Stimulated activated CD8-positive, alpha-beta memory T cell treated with anti-CD3 and anti-CD28 coated beads, Interleukin-12 subunit alpha, Interleukin-12 subunit beta, amount 100 ng/mL, for 1 hour (primary cell): Measurements from ENCODE around the gene COX4I1.

Source experiments
- DNase-seq: peaks from one replicate; pipeline ENCODE4 v3.0.0-alpha.2; 2020; ENCODE audit warnings: low read depth

The COX4I1 gene

DNA sequence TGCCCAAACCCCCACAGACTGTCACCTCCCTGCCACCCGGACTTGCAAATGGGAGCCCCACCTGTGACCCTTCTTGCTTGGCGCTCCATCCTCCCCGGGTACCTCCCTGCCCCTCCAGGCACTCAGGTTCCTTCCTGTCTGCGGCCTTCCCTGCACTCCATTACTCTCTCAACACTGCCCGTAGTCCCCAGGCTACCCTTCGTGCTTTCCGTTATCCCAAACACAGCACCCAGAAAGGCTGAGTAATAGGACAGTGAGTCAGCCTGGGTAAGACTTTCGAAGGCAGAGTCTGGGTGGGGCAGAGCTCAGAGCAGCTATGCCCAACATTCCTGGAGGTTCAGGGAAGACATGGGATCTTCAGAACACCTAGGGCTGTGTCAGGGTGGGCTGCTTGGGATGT, 32.0 kb upstream of the COX4I1 start:
- no peak for DNase-seq

DNA sequence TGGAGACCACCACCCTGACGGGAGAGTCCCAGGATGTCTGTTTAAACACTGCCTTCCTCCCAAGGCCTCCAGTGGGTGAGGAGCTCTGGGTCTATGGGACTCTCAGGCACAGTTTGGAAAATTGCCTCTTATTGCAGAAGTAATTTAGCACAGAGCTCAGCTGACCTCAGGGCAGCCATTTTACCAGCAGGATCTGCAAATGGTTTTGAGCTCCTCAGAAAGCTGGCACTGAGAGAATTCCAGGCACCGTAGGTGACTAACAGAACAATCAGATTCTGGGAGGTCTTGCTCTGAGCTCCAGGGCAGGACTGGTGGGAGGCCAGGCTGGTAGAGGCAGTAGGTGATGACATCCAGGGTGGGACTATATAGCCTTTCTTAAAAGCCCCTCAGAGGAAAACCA, 31.3 kb upstream of the COX4I1 start:
- DNase-seq: no peak

DNA sequence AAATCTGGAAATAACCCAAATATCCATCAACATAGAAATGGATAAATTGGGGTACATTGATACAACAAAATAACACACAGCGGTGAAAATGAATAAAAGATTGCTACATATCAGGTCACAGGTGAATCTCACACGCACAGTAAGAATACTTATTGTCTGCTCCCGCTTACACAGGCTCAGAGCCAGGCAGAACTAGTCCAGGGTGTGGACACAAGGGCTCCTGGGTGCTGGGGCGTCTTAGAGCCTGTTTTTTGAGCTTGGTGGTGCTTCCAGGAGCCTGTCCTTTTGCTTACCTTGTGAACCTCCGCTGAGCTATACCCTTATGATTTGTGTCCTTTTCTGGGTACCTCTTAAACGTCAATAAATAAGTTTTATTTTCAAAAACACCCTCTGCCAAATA, 28.8 kb upstream of the COX4I1 start:
- no peak for DNase-seq

DNA sequence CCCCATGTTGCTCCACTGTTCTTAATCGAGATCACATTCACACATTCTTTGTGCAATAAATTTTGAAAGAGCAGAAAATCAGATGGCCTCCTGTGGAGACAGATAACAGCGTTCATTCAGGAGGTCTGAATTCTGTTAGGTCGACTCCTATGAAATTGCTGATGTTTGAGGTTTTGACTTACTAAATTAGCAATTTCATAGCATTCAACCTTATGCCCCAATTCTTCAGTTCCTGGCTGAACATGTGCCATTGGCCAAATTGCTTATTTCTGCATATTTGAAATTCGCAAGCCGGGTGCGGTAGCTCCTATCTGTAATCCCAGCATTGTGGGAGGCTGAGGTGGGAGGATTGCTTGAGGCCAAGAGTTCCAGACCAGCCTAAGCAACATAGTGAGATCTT, 26.5 kb upstream of the COX4I1 start:
- DNase-seq: no peak

DNA sequence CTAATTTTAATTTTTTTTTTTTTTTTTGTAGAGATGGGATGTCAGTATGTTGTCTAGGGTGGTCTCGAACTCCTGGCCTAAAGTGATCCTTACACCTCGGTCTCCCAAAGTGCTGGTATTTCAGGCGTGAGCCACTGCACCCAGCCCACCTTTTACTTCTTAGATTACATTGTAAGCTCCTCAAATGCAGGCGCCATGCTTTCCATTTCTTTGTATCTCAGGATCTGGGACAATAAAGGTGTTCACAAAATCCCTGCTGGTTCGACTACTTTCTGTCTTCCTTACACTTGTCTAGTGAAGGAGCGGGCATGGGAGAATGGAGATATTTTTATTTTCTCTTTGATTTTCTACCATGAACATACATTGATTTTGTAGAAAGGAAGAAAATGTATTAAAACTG, 25.4 kb upstream of the COX4I1 start:
- DNase-seq: no peak

DNA sequence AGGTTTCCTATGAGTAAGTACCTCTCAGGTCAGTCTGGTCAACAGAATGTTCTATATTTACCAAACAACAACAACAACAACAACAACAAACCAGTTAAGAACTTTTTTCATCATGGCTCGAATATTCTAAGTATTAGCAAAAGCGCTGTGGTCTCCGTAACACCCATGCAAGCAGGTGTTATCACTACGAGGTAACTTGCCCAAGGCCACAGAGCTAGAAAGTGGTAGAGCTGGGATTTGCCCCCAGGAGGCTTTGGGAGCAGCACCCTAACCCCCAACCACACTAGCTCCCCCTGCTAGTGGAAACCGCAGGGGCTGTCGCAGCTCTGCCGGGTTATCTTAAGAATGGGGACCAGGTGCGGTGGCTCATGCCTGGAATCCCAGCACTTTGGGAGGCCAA, 24.7 kb upstream of the COX4I1 start:
- DNase-seq: no peak

DNA sequence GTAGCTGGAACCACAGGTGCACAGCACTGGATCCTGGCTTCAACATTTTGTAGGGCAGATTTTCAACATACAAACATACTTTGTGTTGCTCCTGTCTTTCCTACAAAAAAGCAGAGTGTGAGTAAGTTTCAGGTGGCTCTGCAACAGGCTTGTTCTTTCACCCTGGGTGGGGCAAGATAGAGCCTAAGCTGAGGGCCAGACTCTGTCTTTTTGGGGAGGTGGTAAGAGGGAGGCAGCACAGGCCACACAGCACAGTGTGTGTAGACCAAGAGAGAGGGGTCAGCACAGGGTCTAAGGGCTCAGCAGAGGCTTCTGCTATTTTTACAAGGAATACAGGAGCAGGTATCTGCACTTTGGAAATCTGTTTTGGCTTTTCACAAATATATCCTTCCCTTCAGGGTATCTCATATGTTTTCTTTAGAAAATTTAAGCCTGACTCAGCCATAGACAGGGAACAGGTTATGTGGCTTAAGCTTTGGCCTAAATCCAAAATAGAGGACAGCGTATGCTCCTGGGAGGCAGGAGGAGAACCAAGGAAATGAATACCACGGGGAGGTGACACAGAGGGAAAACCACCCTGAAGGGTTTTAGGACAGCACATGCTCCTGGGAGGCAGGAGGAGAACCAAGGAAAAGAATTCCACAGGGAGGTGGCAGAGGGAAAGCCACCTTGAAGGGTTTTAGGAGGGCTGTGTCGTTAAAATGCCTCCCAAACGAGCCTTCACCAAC, 21.7 kb upstream of the COX4I1 start:
- DNase-seq: no peak

DNA sequence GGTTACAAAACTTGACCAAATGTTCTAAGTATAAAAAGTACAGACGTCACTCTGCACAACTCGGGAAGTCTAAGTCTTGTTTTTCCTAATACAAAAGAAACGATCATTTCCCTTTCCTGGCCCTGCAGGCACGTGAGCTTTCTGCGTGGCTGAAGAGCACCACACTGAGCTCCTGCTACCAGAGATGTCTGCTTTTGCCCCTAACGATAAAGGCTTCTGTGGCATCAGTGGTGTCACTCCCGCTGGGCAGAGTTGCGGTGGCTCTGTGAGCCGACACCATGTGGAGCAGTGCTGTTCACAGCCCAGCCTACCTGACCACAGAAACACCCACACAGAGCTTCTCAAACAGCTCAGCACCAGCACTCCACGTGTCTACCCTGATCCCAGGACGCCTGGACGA, 20.6 kb upstream of the COX4I1 start:
- no peak for DNase-seq

DNA sequence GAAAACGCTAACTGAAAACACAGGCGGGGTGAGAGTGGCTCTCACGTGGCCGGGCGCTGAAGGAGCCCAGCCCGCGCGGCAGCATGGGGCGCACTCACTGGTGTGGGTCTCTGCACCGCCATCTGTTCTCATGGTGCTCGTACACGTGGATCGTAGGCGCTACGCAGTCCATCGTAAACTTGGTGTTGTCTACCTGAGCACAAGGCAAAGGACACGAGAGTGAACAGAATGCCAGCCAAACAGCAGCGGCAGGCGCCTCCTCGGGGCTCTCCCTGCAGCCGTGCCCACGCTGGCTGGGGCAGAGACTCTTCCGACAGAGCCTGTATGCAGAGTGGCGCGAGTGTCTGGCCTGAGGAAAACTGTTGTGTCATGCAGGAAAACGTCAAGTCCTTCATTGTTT, 19.2 kb upstream of the COX4I1 start:
- DNase-seq: no peak

DNA sequence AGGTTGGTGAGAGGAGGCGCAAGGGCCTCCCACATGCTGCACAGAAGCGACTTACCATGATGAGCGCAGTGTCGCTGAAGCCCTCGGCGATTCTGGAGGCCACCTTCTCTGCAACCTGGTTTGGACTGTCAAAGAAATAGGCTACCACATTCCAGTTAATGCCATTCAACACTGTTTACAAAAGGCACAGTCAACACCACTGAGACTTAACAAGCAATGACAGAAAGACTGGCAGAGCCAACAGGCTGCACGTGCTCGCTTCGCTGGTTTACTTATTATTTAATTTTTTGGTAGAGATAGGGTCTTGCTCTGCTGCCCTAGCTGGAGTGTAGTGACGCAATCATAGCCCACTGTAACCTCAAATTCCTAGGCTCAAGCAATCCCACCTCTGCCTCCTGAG, 18.3 kb upstream of the COX4I1 start:
- no peak for DNase-seq

DNA sequence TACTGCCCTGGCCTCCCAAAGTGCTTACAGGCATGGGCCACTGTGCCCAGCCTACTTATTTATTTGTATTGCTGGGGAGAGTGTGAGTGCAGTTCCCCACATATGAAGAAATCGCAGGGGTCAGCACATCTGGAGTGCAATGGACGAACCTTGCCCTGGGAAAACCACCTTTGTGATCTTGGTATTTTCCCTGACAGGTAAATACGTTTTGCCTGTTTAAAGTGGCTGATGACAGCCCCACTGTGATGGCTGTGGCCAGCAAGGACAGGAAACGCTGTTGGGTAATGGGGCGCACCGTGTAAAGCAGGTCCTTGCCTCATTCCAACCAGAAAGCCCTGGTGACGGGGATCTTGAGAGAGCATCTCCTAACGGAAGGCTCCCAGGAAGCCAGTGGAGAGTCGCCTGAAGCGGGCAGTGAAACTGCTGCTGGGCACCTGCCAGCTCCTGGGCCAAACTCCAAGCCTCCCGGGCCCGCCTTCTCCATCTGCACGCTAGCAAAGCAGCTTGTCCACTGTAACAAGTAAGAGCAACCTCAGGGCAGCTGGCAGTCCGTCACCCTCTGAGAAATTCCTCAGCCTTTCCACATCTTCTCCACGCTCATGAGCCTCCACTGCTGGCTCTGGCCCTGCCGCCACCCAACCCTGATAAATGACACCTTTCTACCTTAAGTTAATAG, 17.7 kb upstream of the COX4I1 start:
- no peak for DNase-seq

DNA sequence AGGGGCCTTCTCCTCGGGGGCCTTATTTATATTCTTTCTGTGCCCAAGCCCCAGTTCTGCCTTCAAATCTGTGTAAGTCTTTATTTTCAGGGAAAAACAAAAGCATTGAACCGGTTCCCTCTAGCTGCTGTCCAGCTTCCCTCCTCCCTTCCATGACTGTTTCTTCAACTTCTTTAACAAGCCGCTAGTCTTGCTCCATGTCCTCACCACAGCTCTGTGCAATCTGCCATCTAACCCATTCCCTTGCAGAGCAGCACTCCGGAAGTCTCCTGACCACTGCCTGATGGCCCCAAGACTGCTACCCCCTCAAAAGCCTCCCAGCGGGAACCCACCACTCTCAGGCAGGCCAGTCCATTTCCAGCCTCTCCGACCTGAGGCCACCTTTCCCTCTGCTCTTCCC, 17.0 kb upstream of the COX4I1 start:
- no peak for DNase-seq

DNA sequence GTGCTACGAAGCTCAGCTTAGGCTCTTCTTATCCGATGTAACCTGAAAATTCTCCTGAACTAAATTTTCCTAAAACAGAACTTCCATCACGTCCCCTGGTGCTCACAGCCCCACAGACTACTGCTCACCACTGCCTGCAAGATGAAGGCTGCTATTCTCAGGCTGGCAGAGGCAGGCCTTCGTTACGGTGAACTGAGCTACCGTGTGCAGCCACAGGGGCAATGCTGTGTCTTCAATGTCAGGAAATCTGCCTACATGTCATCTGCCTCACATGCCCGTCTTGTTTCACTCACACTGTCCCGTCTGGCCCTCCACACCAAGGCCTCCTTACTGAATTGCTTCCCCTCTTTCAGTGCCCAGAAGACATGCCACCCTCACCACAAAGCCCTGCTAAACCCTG, 16.1 kb upstream of the COX4I1 start:
- no peak for DNase-seq

DNA sequence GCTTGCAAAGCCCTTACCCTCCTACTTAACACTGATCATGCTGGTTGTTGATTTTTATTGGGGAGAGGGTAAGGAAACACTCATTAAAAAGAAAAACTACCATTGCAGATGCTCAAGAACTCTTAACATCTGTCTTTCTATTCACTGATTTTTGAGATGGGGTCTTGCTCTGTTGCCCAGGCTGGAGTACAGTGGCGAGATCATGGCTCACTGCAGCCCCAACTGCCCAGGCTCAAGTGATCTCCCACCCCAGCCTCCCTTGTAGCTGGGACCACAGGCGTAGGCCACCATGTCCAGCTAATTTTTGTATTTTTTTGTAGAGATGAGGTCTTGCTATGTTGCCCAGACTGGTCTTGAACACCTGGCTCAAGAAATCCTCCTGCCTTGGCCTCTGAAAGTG, 14.7 kb upstream of the COX4I1 start:
- DNase-seq: no peak

DNA sequence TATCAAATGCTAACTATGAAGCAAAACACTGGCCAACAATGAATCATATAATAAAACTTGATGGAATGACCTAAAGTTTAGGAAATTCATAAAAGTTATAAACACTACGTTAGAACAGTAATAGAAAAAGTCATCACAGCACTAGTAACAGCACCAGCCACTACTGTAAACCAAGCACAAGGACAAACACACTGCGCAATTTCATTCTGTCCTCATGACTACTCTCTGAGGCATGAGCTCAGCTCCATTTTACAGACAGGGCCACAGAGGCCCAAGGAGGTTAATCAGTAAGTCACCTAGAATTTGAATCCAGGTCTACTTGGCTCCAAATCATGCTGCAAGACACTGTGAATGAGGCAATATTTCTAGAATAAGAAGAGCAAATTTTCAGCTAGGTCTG, 13.6 kb upstream of the COX4I1 start:
- DNase-seq: no peak

DNA sequence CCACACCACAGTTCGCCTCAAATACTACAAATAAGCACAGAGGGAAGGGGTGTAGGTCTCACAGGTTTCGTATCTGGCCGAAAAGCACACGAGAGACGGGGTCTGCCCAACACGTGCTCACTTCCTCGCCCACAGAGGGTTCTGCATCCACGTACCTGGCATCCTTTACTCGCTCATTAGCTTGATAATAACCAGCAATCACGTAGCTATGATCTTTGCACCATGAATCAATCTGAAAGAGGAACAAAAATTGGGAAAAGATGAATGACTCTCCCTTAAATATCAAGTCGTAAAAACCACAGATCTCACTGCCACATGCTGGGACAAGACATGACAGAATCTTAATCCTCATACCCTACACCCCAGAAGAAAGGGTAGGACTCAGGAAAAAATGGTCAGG, 10.7 kb upstream of the COX4I1 start:
- no peak for DNase-seq

DNA sequence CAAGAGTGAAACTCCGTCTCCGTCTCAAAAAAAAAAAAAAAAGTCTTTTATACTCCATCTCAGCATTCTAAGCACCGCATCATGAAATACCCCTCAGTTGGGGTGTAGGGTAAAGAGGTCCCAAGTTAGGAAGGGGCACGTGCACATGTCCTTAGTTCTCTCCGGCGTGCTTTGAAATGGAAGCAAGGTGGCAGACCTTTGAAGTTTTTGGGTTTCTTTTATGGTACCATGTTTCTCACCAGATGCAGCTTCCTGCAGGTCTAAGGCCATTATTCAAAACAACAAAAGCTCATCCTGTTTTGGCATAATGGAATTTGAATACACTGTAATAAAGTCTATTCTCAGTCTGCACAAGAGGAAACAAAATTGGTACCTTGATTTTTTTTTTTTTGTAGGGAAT, 9.7 kb upstream of the COX4I1 start:
- no peak for DNase-seq

DNA sequence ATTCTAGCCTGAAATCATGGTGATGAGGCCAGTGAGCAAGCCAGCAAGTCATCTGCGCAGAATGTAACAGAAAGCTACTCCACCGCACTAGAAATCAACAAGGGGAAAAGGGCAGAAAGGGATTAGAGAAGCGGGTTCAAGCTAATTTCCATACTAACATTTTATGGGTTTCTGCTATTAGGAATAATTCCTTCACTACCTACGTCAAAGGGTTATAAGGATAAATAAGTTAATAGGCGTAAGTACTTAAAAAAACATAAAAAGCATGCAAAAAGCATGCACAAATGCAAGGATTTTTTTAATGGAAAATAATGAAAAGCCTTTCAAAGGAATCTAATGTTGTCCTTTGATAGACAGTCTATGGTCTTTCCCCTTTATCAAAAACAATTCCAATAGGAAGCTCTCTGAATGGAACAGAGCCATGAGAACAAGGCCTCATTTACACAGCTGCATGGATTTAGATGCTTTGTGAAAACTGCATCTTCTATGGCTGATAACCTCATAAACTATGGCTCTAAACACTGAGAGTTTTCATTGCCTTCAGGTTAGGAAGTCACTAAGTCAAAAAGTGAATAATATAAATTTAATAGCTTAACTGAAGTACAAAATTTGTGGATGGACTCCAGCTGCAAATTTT, 5.7 kb upstream of the COX4I1 start:
- no peak for DNase-seq

DNA sequence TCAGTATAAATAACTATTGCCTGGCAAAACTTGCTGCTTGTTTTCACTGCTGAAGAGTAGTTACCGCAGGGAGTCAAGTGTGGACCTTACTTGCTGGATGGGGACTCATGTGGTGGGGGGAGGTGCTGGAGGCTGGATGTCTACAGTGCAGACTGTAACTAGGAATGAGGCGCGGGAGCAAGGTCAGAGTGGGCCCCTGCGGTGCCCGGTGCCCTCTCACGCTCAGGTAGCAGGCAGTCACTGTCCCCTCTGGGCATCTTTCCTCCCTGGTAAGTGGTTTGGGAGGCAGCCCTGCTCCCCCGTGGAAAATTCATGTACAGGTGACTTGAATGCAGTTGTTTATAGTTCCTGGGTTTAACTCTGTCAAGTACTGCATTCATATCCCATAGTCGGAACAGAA, 4.8 kb upstream of the COX4I1 start:
- no peak for DNase-seq

DNA sequence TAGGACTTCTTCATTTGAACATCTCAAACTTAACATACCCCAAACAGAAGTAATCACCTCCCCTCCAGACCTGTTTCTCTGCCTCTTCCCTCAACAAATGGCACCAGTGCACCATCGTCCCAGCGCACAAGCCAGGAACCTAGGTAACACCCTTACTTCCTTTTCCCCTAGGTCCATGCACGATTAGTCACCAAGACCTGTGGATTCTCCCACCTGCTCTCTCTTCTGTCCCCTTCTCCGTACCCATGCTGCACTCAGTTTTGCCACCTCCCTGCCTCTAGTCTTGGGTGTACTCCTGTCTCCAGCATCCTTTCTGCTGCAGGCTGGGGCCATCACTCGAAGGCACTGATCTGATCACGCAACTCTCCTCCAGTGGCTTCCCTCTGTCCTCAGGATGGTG, 3.3 kb upstream of the COX4I1 start:
- no peak for DNase-seq

DNA sequence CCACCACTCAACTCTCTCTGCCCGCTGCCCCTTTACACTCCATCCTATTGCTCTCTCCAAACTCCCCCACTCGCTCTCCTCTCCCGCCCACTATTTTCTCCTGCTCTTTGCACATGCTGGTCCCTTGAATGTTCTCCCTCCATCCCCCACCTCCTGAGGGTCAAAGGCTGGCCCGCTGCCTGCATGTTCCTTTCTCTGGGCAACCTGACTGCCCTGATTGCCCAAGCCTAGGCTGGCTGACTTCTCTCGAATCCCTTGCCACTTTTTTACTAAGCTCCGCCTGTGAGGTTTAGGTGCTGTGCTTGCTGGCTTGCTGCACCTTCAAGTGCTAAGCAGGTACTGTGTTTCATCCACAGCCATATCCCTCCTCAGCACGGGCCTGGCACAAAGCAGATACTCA, 2.9 kb upstream of the COX4I1 start:
- DNase-seq: no peak

DNA sequence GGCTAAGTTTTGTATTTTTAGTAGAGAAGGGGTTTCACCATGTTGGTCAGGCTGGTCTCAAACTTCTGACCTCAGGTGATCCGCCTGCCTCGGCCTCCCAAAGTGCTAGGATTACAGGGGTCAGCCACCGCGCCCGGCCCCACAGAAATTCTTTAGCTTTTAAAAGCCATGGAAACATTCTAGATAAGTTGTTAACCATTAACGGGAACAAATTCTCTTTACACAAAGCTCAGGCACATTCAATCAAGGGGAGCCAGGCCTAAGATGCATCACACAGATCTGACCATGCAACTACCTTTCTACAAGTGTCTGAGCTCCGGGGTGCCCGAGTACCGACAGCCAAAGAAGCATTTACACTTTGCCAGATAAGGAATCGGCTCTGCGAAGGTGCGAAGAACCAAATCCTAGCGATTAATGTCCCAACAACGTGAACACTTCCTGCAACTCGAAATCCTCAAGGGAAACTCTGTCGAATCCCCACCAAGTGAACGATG, 1.2 kb upstream of the COX4I1 start:
- no peak for DNase-seq

DNA sequence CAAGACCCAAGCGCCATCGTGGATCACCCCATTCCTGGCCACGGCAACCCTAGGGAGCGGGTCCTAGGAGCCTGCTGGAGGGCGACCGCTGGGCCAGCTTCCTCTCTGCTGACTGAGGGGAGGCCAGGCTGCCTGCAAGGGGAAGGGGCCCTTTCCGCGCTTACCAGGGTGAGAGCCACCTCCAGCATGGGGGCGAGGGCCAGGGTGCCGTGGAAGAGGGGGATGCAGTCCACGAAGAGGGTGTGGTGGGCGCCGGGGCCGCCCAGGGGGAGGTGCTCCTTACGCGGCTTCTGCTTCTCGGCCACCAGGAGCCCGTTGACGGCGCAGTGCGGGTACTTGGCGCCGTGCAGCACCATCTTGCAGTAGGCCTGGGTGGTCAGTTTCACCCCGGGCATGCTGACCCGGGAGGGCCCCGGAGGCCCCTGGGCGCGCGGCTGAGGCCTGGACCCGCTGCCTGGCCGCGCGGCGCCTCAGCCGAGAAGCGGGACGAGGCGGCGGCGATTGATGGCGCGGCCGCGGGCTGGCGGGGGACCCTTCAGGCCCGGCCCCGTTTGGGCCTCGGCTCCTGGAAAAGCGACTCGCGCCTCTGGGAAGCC, 496 bp upstream of the COX4I1 start:
- DNase-seq: no peak
